Measurements from ENCODE around the gene TDP2. TPM values are rescaled to one million over a fixed set of nuclear protein-coding genes. Genes with fewer than 3 reads are reported as not detected.
"Not testable (repeated sequence)": the region's sequence is repeated elsewhere in the genome, so short reads cannot be mapped to it uniquely, and the experiment has no call there.

The TDP2 gene
- total and polyA plus RNA-seq, 5 donors from 2014 or later: 43.2 to 68.6 (median 56.9) TPM

GRCh38 chr6:24644377-24644776 lies 22.3 kb downstream of the TDP2 start:
- Mint-ChIP-seq H3K4me3 (no peak overlapping the region), H3K9me3 (peaks cover 0 to 1% (median 0%) of the 10 kb centered on the region in 7 donors), H3K4me1 (peaks cover 0 to 18% (median 15%) of the 10 kb centered on the region in 4 donors), H3K36me3 (no peaks in the 10 kb centered on the region), H3K27ac (no peak overlapping the region), H3K27me3 (peaks cover 55% of the 10 kb centered on the region)
- Histone ChIP-seq H3K4me3 (ENCODE audit: low read depth, low read length) (no peak overlapping the region), H3K27ac (ENCODE audit: insufficient read depth, low read length, poor library complexity, severe bottlenecking) (no peak overlapping the region), H3K27me3 (ENCODE audit: control insufficient read depth, insufficient read depth, low read length) (peaks cover 23% of the 10 kb centered on the region), H3K36me3 (ENCODE audit: control insufficient read depth, insufficient read depth, low read length) (no peaks in the 10 kb centered on the region), H3K9me3 (ENCODE audit: control insufficient read depth in 2 of 2, low read length in 2 of 2) (no peaks in the 10 kb centered on the region), H3K4me1 (ENCODE audit: control insufficient read depth, insufficient read depth, low read length, poor library complexity, severe bottlenecking) (peaks cover 14% of the 10 kb centered on the region)
- ATAC-seq (ENCODE audit: low read depth in 2 of 2): no peak
- no peak for DNase-seq

GRCh38 chr6:24643920-24644319 lies 22.8 kb downstream of the TDP2 start:
- no peak overlapping the region for H3K4me3 ChIP-seq (ENCODE audit: low read depth, low read length)
- no peak overlapping the region for H3K27ac ChIP-seq (ENCODE audit: insufficient read depth, low read length, poor library complexity, severe bottlenecking)
- peaks cover 27% of the 10 kb centered on the region for H3K27me3 ChIP-seq (ENCODE audit: control insufficient read depth, insufficient read depth, low read length)
- peaks cover 60% of the 10 kb centered on the region for H3K27me3 Mint-ChIP-seq
- peaks cover 0 to 18% (median 15%) of the 10 kb centered on the region in 4 donors for H3K4me1 Mint-ChIP-seq
- DNase-seq (no peak), ATAC-seq (ENCODE audit: low read depth in 2 of 2) (no peak)
- H3K27ac Mint-ChIP-seq: no peak overlapping the region
- no peak overlapping the region for H3K4me3 Mint-ChIP-seq
- H3K9me3 Mint-ChIP-seq: peaks cover 0 to 2% (median 0%) of the 10 kb centered on the region in 7 donors
- no peaks in the 10 kb centered on the region for H3K36me3 ChIP-seq (ENCODE audit: control insufficient read depth, insufficient read depth, low read length)
- peaks cover 0 to 2% of the 10 kb centered on the region in 2 experiments for H3K9me3 ChIP-seq (ENCODE audit: control insufficient read depth in 2 of 2, low read length in 2 of 2)
- peaks cover 14% of the 10 kb centered on the region for H3K4me1 ChIP-seq (ENCODE audit: control insufficient read depth, insufficient read depth, low read length, poor library complexity, severe bottlenecking)
- no peaks in the 10 kb centered on the region for H3K36me3 Mint-ChIP-seq

- peaks cover 0 to 4% (median 1%) of the 10 kb centered on the region in 7 donors for H3K9me3 Mint-ChIP-seq
- peaks cover 0 to 4% of the 10 kb centered on the region in 2 experiments for H3K9me3 ChIP-seq (ENCODE audit: control insufficient read depth in 2 of 2, low read length in 2 of 2)
- DNase-seq (no peak), ATAC-seq (ENCODE audit: low read depth in 2 of 2) (no peak)
- H3K4me1 Mint-ChIP-seq: peaks cover 0 to 14% (median 13%) of the 10 kb centered on the region in 4 donors
- H3K4me1 ChIP-seq (ENCODE audit: control insufficient read depth, insufficient read depth, low read length, poor library complexity, severe bottlenecking): peaks cover 14% of the 10 kb centered on the region
- peaks cover 71% of the 10 kb centered on the region for H3K27me3 Mint-ChIP-seq
- no peaks in the 10 kb centered on the region for H3K36me3 Mint-ChIP-seq
- no peaks in the 10 kb centered on the region for H3K36me3 ChIP-seq (ENCODE audit: control insufficient read depth, insufficient read depth, low read length)
- H3K27me3 ChIP-seq (ENCODE audit: control insufficient read depth, insufficient read depth, low read length): peaks cover 32% of the 10 kb centered on the region
- no peak overlapping the region for H3K27ac Mint-ChIP-seq
- no peak overlapping the region for H3K4me3 ChIP-seq (ENCODE audit: low read depth, low read length)
- no peak overlapping the region for H3K4me3 Mint-ChIP-seq
- H3K27ac ChIP-seq (ENCODE audit: insufficient read depth, low read length, poor library complexity, severe bottlenecking): no peak overlapping the region
Observed at GRCh38 chr6:24642061-24642460, 24.6 kb downstream of the TDP2 start.

- not testable (repeated sequence) for H3K36me3 Mint-ChIP-seq; H3K9me3 ChIP-seq (ENCODE audit: control insufficient read depth in 2 of 2, low read length in 2 of 2); DNase-seq; H3K4me1 ChIP-seq (ENCODE audit: control insufficient read depth, insufficient read depth, low read length, poor library complexity, severe bottlenecking); H3K36me3 ChIP-seq (ENCODE audit: control insufficient read depth, insufficient read depth, low read length); H3K9me3 Mint-ChIP-seq; H3K27ac Mint-ChIP-seq; H3K4me3 Mint-ChIP-seq; H3K4me3 ChIP-seq (ENCODE audit: low read depth, low read length); ATAC-seq (ENCODE audit: low read depth in 2 of 2); H3K27ac ChIP-seq (ENCODE audit: insufficient read depth, low read length, poor library complexity, severe bottlenecking)
- Mint-ChIP-seq H3K27me3 (peaks cover 74% of the 10 kb centered on the region), H3K4me1 (peaks cover 0 to 14% (median 5%) of the 10 kb centered on the region in 4 donors)
- H3K27me3 ChIP-seq (ENCODE audit: control insufficient read depth, insufficient read depth, low read length): peaks cover 41% of the 10 kb centered on the region
Observed at GRCh38 chr6:24640631-24641030, 26.1 kb downstream of the TDP2 start.

GRCh38 chr6:24640166-24640565 lies 26.5 kb downstream of the TDP2 start:
- Mint-ChIP-seq H3K9me3 (peaks cover 0 to 4% (median 1%) of the 10 kb centered on the region in 7 donors), H3K4me1 (peaks cover 0 to 9% (median under 1%) of the 10 kb centered on the region in 4 donors), H3K27ac (no peak overlapping the region), H3K36me3 (no peaks in the 10 kb centered on the region), H3K27me3 (peaks cover 74% of the 10 kb centered on the region), H3K4me3 (no peak overlapping the region)
- no peak for DNase-seq
- Histone ChIP-seq H3K4me1 (ENCODE audit: control insufficient read depth, insufficient read depth, low read length, poor library complexity, severe bottlenecking) (peaks cover under 1% of the 10 kb centered on the region), H3K9me3 (ENCODE audit: control insufficient read depth in 2 of 2, low read length in 2 of 2) (peaks cover 0 to 4% of the 10 kb centered on the region in 2 experiments), H3K27me3 (ENCODE audit: control insufficient read depth, insufficient read depth, low read length) (peaks cover 45% of the 10 kb centered on the region), H3K4me3 (ENCODE audit: low read depth, low read length) (no peak overlapping the region), H3K36me3 (ENCODE audit: control insufficient read depth, insufficient read depth, low read length) (no peaks in the 10 kb centered on the region), H3K27ac (ENCODE audit: insufficient read depth, low read length, poor library complexity, severe bottlenecking) (no peak overlapping the region)
- no peak for ATAC-seq (ENCODE audit: low read depth in 2 of 2)

- Histone ChIP-seq H3K4me1 (ENCODE audit: control insufficient read depth, insufficient read depth, low read length, poor library complexity, severe bottlenecking) (no peaks in the 10 kb centered on the region), H3K4me3 (ENCODE audit: low read depth, low read length) (no peak overlapping the region), H3K36me3 (ENCODE audit: control insufficient read depth, insufficient read depth, low read length) (no peaks in the 10 kb centered on the region), H3K9me3 (ENCODE audit: control insufficient read depth in 2 of 2, low read length in 2 of 2) (peaks cover 0 to 4% of the 10 kb centered on the region in 2 experiments), H3K27me3 (ENCODE audit: control insufficient read depth, insufficient read depth, low read length) (peaks cover 51% of the 10 kb centered on the region), H3K27ac (ENCODE audit: insufficient read depth, low read length, poor library complexity, severe bottlenecking) (no peak overlapping the region)
- no peak overlapping the region for H3K4me3 Mint-ChIP-seq
- H3K36me3 Mint-ChIP-seq: no peaks in the 10 kb centered on the region
- DNase-seq (no peak), ATAC-seq (ENCODE audit: low read depth in 2 of 2) (no peak)
- peaks cover 0 to 4% (median 1%) of the 10 kb centered on the region in 7 donors for H3K9me3 Mint-ChIP-seq
- peaks cover 79% of the 10 kb centered on the region for H3K27me3 Mint-ChIP-seq
- no peak overlapping the region for H3K27ac Mint-ChIP-seq
- peaks cover 0 to 7% (median 0%) of the 10 kb centered on the region in 4 donors for H3K4me1 Mint-ChIP-seq
Observed at GRCh38 chr6:24636681-24637080, 30.0 kb downstream of the TDP2 start.

GRCh38 chr6:24632573-24632972 lies 34.1 kb downstream of the TDP2 start:
- Histone ChIP-seq H3K36me3 (ENCODE audit: control insufficient read depth, insufficient read depth, low read length) (no peaks in the 10 kb centered on the region), H3K9me3 (ENCODE audit: control insufficient read depth in 2 of 2, low read length in 2 of 2) (no peaks in the 10 kb centered on the region), H3K4me1 (ENCODE audit: control insufficient read depth, insufficient read depth, low read length, poor library complexity, severe bottlenecking) (no peaks in the 10 kb centered on the region), H3K27ac (ENCODE audit: insufficient read depth, low read length, poor library complexity, severe bottlenecking) (no peak overlapping the region), H3K4me3 (ENCODE audit: low read depth, low read length) (no peak overlapping the region), H3K27me3 (ENCODE audit: control insufficient read depth, insufficient read depth, low read length) (peaks cover 39% of the 10 kb centered on the region)
- peaks cover 0 to 1% (median 0%) of the 10 kb centered on the region in 4 donors for H3K4me1 Mint-ChIP-seq
- no peak overlapping the region for H3K4me3 Mint-ChIP-seq
- no peaks in the 10 kb centered on the region for H3K36me3 Mint-ChIP-seq
- no peak for DNase-seq
- no peak overlapping the region for H3K27ac Mint-ChIP-seq
- H3K9me3 Mint-ChIP-seq: peaks cover 0 to 1% (median 0%) of the 10 kb centered on the region in 7 donors
- ATAC-seq (ENCODE audit: low read depth in 2 of 2): no peak
- peaks cover 60% of the 10 kb centered on the region for H3K27me3 Mint-ChIP-seq

- peaks cover 0 to 1% (median 0%) of the 10 kb centered on the region in 7 donors for H3K9me3 Mint-ChIP-seq
- H3K27me3 Mint-ChIP-seq: peaks cover 59% of the 10 kb centered on the region
- Histone ChIP-seq H3K4me1 (ENCODE audit: control insufficient read depth, insufficient read depth, low read length, poor library complexity, severe bottlenecking) (no peaks in the 10 kb centered on the region), H3K36me3 (ENCODE audit: control insufficient read depth, insufficient read depth, low read length) (no peaks in the 10 kb centered on the region), H3K9me3 (ENCODE audit: control insufficient read depth in 2 of 2, low read length in 2 of 2) (no peaks in the 10 kb centered on the region), H3K4me3 (ENCODE audit: low read depth, low read length) (no peak overlapping the region), H3K27me3 (ENCODE audit: control insufficient read depth, insufficient read depth, low read length) (peaks cover 34% of the 10 kb centered on the region), H3K27ac (ENCODE audit: insufficient read depth, low read length, poor library complexity, severe bottlenecking) (no peak overlapping the region)
- DNase-seq: no peak
- no peak overlapping the region for H3K4me3 Mint-ChIP-seq
- H3K4me1 Mint-ChIP-seq: no peaks in the 10 kb centered on the region
- H3K36me3 Mint-ChIP-seq: no peaks in the 10 kb centered on the region
- no peak for ATAC-seq (ENCODE audit: low read depth in 2 of 2)
- H3K27ac Mint-ChIP-seq: no peak overlapping the region
Observed at GRCh38 chr6:24631671-24632070, 35.0 kb downstream of the TDP2 start.
